ENCODE data around the gene CEMP1. TPM values are rescaled to one million over a fixed set of nuclear protein-coding genes. Genes with fewer than 3 reads are reported as not detected.
A peak's percentile ranks its signal among the peaks of the same experiment; 100 is the strongest.
"Not testable (repeated sequence)": the region's sequence is repeated elsewhere in the genome, so short reads cannot be mapped to it uniquely, and the experiment has no call there.

CEMP1 gene
- polyA plus RNA-seq, 1 of the 3 experiments (the other 2 are of a cell fraction), result not detected

GRCh38 chr16:2534335-2534734 lies 3.1 kb upstream of the CEMP1 start:
- H3K79me2 ChIP-seq (ENCODE audit: insufficient read depth); H3K9me3 ChIP-seq; POLR2A ChIA-PET; H3K9me2 ChIP-seq; H3K27ac ChIP-seq (ENCODE audit: low read depth in 2 of 2, low read length in 1 of 2); H2AFZ ChIP-seq (ENCODE audit: low read depth); H4K20me1 ChIP-seq (ENCODE audit: insufficient read depth); H3K27me3 ChIP-seq (ENCODE audit: insufficient read depth); H3K4me2 ChIP-seq; H3K36me3 ChIP-seq (replicated peaks in 1 of 2; ENCODE audit: control insufficient read depth in 1 of 2, insufficient read depth in 2 of 2, low read length in 1 of 2); H3K4me1 ChIP-seq (ENCODE audit: control insufficient read depth in 1 of 2, insufficient read depth in 2 of 2, low read depth in 1 of 2, low read length in 1 of 2); CTCF ChIA-PET; DNase-seq; H3K4me3 ChIP-seq (ENCODE audit: low read depth in 2 of 2, low read length in 1 of 2); H3K9ac ChIP-seq: not testable (repeated sequence)
- WGBS (ENCODE audit: low lambda C conversion rate), result 97% methylated on average over 5 of the region's 5 CpGs
- peaks cover 19% of the 10 kb centered on the region for H3F3A ChIP-seq (replicated peaks; ENCODE audit: insufficient read depth)

GRCh38 chr16:2533912-2534311 lies 2.7 kb upstream of the CEMP1 start:
- Histone ChIP-seq H3K27ac (ENCODE audit: low read depth in 2 of 2, low read length in 1 of 2) (no peak overlapping the region), H3K9me3 (no peaks in the 10 kb centered on the region), H4K20me1 (ENCODE audit: insufficient read depth) (peaks cover 4% of the 10 kb centered on the region), H3K36me3 (replicated peaks in 1 of 2; ENCODE audit: control insufficient read depth in 1 of 2, insufficient read depth in 2 of 2, low read length in 1 of 2) (peaks cover 0 to 1% of the 10 kb centered on the region in 2 experiments), H3K9ac (no peak overlapping the region), H3K79me2 (ENCODE audit: insufficient read depth) (peaks cover 5% of the 10 kb centered on the region), H3K4me3 (ENCODE audit: low read depth in 2 of 2, low read length in 1 of 2) (no peak overlapping the region), H3K27me3 (ENCODE audit: insufficient read depth) (no peaks in the 10 kb centered on the region), H3K4me1 (ENCODE audit: control insufficient read depth in 1 of 2, insufficient read depth in 2 of 2, low read depth in 1 of 2, low read length in 1 of 2) (peaks cover 0 to 8% of the 10 kb centered on the region in 2 experiments; a peak in 2 of 4 replicates), H3F3A (replicated peaks; ENCODE audit: insufficient read depth) (peaks cover 19% of the 10 kb centered on the region), H3K4me2 (no peak overlapping the region), H3K9me2 (no peaks in the 10 kb centered on the region), H2AFZ (ENCODE audit: low read depth) (no peak overlapping the region)
- WGBS (ENCODE audit: low lambda C conversion rate), result 86% methylated on average over 11 of the region's 11 CpGs
- CTCF ChIA-PET, result no interaction called here
- DNase-seq, result no peak
- POLR2A ChIA-PET, result no interaction called here
- TF ChIP-seq TCF12 (IDR thresholded peaks at IDR 0.05) (no peak), PBX3 (IDR thresholded peaks at IDR 0.05) (no peak), RFX5 (IDR thresholded peaks at IDR 0.05; ENCODE audit: low read length) (no peak), MAX (IDR thresholded peaks at IDR 0.05; ENCODE audit: low read depth) (no peak), EP300 (IDR thresholded peaks at IDR 0.05; ENCODE audit: borderline replicate concordance in 1 of 2, low read depth in 1 of 2, low read length in 1 of 2) (no peak), USF2 (IDR thresholded peaks at IDR 0.05; ENCODE audit: borderline replicate concordance, low read depth, low read length) (no peak), RAD21 (IDR thresholded peaks at IDR 0.05; ENCODE audit: low read length) (no peak), NFIC (IDR thresholded peaks at IDR 0.05; ENCODE audit: borderline replicate concordance) (no peak), JUND (IDR thresholded peaks at IDR 0.05) (no peak), EZH2phosphoT487 (IDR thresholded peaks at IDR 0.05; ENCODE audit: borderline replicate concordance, low read depth) (no peak), POLR2AphosphoS5 (IDR thresholded peaks at IDR 0.05; ENCODE audit: low read depth, low read length) (no peak), TEAD4 (IDR thresholded peaks at IDR 0.05; ENCODE audit: borderline replicate concordance, insufficient read depth) (no peak)

- H3K9me3 ChIP-seq; H3K9me2 ChIP-seq; H3K36me3 ChIP-seq (replicated peaks in 1 of 2; ENCODE audit: control insufficient read depth in 1 of 2, insufficient read depth in 2 of 2, low read length in 1 of 2); H3K4me1 ChIP-seq (ENCODE audit: control insufficient read depth in 1 of 2, insufficient read depth in 2 of 2, low read depth in 1 of 2, low read length in 1 of 2); H3K27me3 ChIP-seq (ENCODE audit: insufficient read depth); CTCF ChIA-PET; DNase-seq; H2AFZ ChIP-seq (ENCODE audit: low read depth); H4K20me1 ChIP-seq (ENCODE audit: insufficient read depth); H3K79me2 ChIP-seq (ENCODE audit: insufficient read depth): not testable (repeated sequence)
- WGBS (ENCODE audit: low lambda C conversion rate), result 46% methylated on average over 16 of the region's 16 CpGs
- Histone ChIP-seq H3K4me3 (ENCODE audit: low read depth in 2 of 2, low read length in 1 of 2) (peak overlapping the region in 1 of 2 experiments; percentile 58; a peak in 2 of 4 replicates), H3K9ac (peak overlapping the region; percentile 63), H3F3A (replicated peaks; ENCODE audit: insufficient read depth) (peaks cover 19% of the 10 kb centered on the region), H3K27ac (ENCODE audit: low read depth in 2 of 2, low read length in 1 of 2) (peak overlapping the region; percentile 41 to 84), H3K4me2 (peak overlapping the region; percentile 95)
- POLR2A ChIA-PET, result interaction anchor here (1.8 to 2.2 kb wide), 2 partner anchors 13 to 20 kb away, joined by 7 to 15 read pairs; partner anchors contain the start of genes AMDHD2 and ATP6V0C
Observed at GRCh38 chr16:2533142-2533755, 2.0 kb upstream of the CEMP1 start.

Measured in SK-N-SH (cell line).